ENCODE data around the gene SCUBE1. TPM values are rescaled to one million over a fixed set of nuclear protein-coding genes. Genes with fewer than 3 reads are reported as not detected.

Gene SCUBE1
- total and polyA plus RNA-seq, 2 of the 4 experiments (the other 2 are of a cell fraction) = not detected

GRCh38 chr22:43377548-43377895 is 34.4 kb upstream of the SCUBE1 start:
- Histone ChIP-seq H3K36me3 (ENCODE audit: control insufficient read depth, insufficient read depth, low read length) (no peaks in the 10 kb centered on the region), H2BK20ac (ENCODE audit: low read depth, low read length) (no peak overlapping the region), H3K56ac (ENCODE audit: extremely low read depth, insufficient read depth, low read length) (no peak overlapping the region), H2BK120ac (ENCODE audit: low read depth, low read length) (no peak overlapping the region), H3K4me2 (ENCODE audit: low read depth, low read length) (no peak overlapping the region), H2AK9ac (replicated peaks; ENCODE audit: low read depth, low read length, poor library complexity) (no peak overlapping the region), H2BK5ac (ENCODE audit: low read depth, low read length, poor library complexity, severe bottlenecking) (no peak overlapping the region), H3K27ac (ENCODE audit: insufficient read depth, low read length) (no peak overlapping the region), H2BK15ac (ENCODE audit: low read depth, low read length) (no peak overlapping the region), H3K18ac (ENCODE audit: low read depth, low read length) (no peak overlapping the region), H3K9me3 (ENCODE audit: control insufficient read depth, insufficient read depth, low read length) (peaks cover 9% of the 10 kb centered on the region), H4K20me1 (ENCODE audit: insufficient read depth, low read length) (no peaks in the 10 kb centered on the region), H2AK5ac (ENCODE audit: low read depth, low read length) (no peak overlapping the region), H3K79me1 (ENCODE audit: low read depth in 1 of 2, low read length in 2 of 2) (no peaks in the 10 kb centered on the region), H3K9ac (ENCODE audit: low read depth, low read length) (no peak overlapping the region), H4K91ac (ENCODE audit: insufficient read depth, low read depth, low read length) (no peak overlapping the region), H3K4me1 (ENCODE audit: control insufficient read depth, insufficient read depth, low read length) (peaks cover 2% of the 10 kb centered on the region; the same call in 1 of the 2 replicates), H3K9me1 (ENCODE audit: insufficient read depth, low read length) (no peaks in the 10 kb centered on the region), H3K23ac (ENCODE audit: low read depth, low read length) (no peak overlapping the region), H3K14ac (replicated peaks; ENCODE audit: low read depth, low read length) (no peak overlapping the region), H4K8ac (ENCODE audit: low read depth in 2 of 2, low read length in 2 of 2) (no peak overlapping the region), H4K5ac (ENCODE audit: low read depth, low read length) (no peak overlapping the region), H2AFZ (replicated peaks; ENCODE audit: low read length, poor library complexity) (no peak overlapping the region), H3K4ac (ENCODE audit: low read depth, low read length) (no peak overlapping the region), H3K27me3 (ENCODE audit: control insufficient read depth, insufficient read depth, low read length) (peaks cover 14% of the 10 kb centered on the region), H3K4me3 (ENCODE audit: insufficient read depth, low read depth, low read length) (no peak overlapping the region)
- no peak for ATAC-seq (ENCODE audit: low read depth)
- dilution Hi-C loops (cut with HindIII; ENCODE audit: low sequenced_read_pairs, unreplicated experiment) (no loop called here), in situ Hi-C loops (cut with MboI; ENCODE audit: low sequenced_read_pairs) (loop anchor here (10.0 to 25.0 kb wide), 2 partner anchors 103 to 1260 kb away; no protein-coding TSS in a partner anchor), intact Hi-C loops (cut with micrococcal nuclease) (no loop called here)
- ChIA-PET CTCF (interaction anchor here (1.3 kb wide), 1 partner anchor 104 kb away, joined by 4 read pairs; no protein-coding TSS in a partner anchor), POLR2A (ENCODE audit: unreplicated experiment) (no interaction called here)
- TF ChIP-seq CHD1 (IDR thresholded peaks at IDR 0.05; ENCODE audit: low read depth, low read length) (no peak), MAFK (IDR thresholded peaks at IDR 0.05; ENCODE audit: low read depth, low read length) (no peak), FOS (IDR thresholded peaks at IDR 0.05; ENCODE audit: low read depth, low read length) (no peak), CTCF (conservative IDR thresholded peaks at IDR 0.05; ENCODE audit: low read depth, low read length) (no peak), POLR2A (IDR thresholded peaks at IDR 0.05; ENCODE audit: low read depth, low read length) (no peak)
- TF ChIP-seq, protein P1, sequence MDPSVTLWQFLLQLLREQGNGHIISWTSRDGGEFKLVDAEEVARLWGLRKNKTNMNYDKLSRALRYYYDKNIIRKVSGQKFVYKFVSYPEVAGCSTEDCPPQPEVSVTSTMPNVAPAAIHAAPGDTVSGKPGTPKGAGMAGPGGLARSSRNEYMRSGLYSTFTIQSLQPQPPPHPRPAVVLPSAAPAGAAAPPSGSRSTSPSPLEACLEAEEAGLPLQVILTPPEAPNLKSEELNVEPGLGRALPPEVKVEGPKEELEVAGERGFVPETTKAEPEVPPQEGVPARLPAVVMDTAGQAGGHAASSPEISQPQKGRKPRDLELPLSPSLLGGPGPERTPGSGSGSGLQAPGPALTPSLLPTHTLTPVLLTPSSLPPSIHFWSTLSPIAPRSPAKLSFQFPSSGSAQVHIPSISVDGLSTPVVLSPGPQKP (IDR thresholded peaks at IDR 0.05; ENCODE audit: borderline replicate concordance, low read depth, low read length) = no peak
- peak; percentile 20 for DNase-seq
- 20% methylated on average over 1 of the region's 10 CpGs; no CpG with 5 or more reads in 1 of the 2 experiments for WGBS, 2 experiments (ENCODE audit: extremely low coverage in 2 of 2, insufficient read length in 1 of 2)
- no TSS peak for BruUV-seq (replicated peaks)

Data from IMR-90 (cell line).